ENCODE data around the gene PDS5A.

The PDS5A gene

DNA sequence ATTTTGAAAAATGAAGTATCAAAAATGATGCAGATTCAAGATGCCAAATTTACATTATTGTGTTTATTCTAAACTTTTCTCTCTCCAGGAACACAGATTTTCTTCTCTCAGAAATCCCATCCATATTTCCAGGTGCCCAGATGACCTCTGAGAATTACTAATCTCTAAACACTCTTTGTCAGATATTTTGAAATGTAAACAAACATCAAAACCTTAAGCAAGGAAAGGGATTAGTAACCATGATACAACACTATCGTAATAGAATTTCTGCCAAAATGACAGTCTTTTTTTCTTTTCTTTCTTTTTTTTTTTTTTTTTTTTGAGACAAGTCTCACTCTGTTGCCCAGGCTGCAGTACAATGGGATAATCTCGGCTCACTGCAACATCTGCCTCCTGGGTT, 76.7 kb downstream of the PDS5A start:
- no peak overlapping the region for H3K4me3 ChIP-seq (ENCODE audit: control insufficient read depth, low read depth, low read length)
- TF ChIP-seq, protein P1, sequence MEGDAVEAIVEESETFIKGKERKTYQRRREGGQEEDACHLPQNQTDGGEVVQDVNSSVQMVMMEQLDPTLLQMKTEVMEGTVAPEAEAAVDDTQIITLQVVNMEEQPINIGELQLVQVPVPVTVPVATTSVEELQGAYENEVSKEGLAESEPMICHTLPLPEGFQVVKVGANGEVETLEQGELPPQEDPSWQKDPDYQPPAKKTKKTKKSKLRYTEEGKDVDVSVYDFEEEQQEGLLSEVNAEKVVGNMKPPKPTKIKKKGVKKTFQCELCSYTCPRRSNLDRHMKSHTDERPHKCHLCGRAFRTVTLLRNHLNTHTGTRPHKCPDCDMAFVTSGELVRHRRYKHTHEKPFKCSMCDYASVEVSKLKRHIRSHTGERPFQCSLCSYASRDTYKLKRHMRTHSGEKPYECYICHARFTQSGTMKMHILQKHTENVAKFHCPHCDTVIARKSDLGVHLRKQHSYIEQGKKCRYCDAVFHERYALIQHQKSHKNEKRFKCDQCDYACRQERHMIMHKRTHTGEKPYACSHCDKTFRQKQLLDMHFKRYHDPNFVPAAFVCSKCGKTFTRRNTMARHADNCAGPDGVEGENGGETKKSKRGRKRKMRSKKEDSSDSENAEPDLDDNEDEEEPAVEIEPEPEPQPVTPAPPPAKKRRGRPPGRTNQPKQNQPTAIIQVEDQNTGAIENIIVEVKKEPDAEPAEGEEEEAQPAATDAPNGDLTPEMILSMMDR (conservative IDR thresholded peaks at IDR 0.05; ENCODE audit: control insufficient read depth, insufficient read depth, low read depth, low read length) = no peak
- no peak for DNase-seq (ENCODE audit: low read depth)

DNA sequence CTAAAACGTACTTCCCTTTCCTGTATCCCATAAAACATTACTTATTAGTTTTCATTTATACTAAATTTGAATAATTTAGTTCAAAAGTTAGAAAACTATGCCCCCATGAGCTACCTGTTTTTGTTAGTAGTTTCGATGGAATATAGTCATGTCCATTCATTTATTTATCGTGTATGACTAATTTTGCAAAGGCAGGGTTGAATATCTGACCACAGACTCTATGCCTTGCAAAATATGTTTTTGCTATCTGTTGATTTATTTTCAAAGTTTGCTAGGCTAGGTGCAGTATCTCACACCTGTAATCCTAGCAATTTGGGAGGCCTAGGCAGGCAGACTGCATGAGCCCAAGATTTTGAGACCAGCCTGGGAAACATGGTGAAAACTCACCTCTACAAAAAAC, 78.4 kb downstream of the PDS5A start:
- no peak overlapping the region for H3K4me3 ChIP-seq (ENCODE audit: control insufficient read depth, low read depth, low read length)
- no peak for DNase-seq (ENCODE audit: low read depth)
- TF ChIP-seq, protein P1 (conservative IDR thresholded peaks at IDR 0.05; ENCODE audit: control insufficient read depth, insufficient read depth, low read depth, low read length) = no peak

DNA sequence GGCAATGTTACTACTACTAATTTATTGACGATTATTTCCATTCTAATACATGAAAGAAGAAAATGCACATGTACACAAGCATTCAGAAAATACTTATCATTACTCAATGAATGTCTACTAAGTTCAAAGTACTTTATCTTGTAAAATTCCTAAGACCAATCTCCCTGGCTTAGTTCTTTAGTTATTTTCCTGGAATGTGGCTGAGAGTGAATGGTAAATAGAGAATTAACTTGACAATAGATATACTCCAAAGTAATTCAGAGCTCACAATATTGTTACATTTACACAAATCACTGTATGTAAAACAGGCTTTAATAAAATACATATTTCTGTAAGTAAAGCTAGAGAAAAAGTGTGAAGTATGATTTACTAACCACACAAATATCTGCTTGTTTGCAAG, 79.7 kb downstream of the PDS5A start:
- H3K4me3 ChIP-seq (ENCODE audit: control insufficient read depth, low read depth, low read length) = no peak overlapping the region
- no peak for DNase-seq (ENCODE audit: low read depth)
- TF ChIP-seq, protein P1 (conservative IDR thresholded peaks at IDR 0.05; ENCODE audit: control insufficient read depth, insufficient read depth, low read depth, low read length) = no peak

DNA sequence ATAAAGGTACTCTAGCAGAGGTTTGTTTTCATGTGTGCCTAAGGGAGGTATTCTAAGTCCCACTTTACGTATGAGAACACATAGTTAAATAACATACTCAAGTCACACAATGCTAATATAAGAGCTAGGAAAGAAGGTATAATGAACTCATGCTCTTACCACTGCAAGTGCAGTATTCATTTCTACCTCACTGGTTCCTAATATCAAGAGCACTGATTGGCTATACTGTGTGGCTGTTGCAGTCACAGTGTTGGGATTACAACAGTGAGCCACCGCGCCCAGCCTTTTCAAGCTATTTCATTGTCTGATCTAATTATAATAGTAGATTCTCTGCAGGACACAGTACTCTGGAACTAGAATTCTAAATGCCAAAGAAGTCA, 84.0 kb downstream of the PDS5A start:
- TF ChIP-seq, protein P1 (conservative IDR thresholded peaks at IDR 0.05; ENCODE audit: control insufficient read depth, insufficient read depth, low read depth, low read length) = no peak
- no peak overlapping the region for H3K4me3 ChIP-seq (ENCODE audit: control insufficient read depth, low read depth, low read length)
- no peak for DNase-seq (ENCODE audit: low read depth)

DNA sequence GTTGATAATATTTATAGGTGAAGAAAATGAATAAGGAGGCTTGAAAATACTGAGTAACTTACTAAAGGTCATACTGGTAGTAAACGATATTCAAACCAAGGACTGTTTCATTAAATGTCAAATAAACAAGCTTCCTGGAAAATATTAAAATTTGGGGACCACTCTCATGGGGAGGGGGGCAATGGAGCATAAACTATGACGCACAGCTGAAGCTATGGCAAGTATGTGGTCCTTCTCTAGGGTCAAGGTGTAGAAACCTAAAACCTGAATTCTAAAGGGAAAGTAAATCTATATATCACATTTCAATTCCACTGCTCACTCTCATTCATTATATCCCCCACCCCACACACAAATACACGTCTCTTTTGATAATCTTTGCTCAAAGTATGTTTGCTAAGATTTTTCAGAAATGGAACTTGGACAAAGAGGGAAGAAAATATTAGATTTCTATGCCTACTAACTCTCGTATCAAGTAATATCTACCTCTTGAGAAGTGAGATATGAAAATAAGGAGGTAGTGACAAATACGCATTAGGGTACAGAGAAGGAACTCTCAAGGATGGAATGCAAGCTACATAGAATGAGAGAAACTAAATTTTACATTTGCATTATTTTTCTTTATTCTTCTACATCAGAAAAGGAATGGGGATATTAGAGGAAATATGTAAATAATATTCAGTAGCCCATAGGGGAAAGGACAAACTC, 84.6 kb downstream of the PDS5A start:
- no peak for DNase-seq (ENCODE audit: low read depth)
- TF ChIP-seq, protein P1 (conservative IDR thresholded peaks at IDR 0.05; ENCODE audit: control insufficient read depth, insufficient read depth, low read depth, low read length) = no peak
- no peak overlapping the region for H3K4me3 ChIP-seq (ENCODE audit: control insufficient read depth, low read depth, low read length)

DNA sequence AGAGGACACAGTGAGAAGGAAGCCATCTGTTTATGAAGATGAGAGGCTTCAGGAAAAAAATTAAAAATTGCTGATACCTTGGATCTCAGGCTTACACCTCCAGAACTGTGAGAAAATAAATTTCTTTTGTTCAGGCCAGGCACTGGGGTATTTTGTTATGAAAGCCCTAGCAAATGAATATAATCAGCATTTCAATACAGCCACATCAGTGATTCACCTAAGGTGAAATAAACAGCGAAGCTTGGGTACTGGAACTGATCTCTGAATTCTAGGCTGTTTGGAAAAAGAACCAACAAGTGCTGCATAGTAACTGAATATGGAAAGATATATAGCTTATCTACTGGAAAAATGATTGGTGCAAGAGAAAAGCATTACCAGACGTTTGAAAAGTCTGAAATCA, 88.5 kb downstream of the PDS5A start:
- TF ChIP-seq, protein P1 (conservative IDR thresholded peaks at IDR 0.05; ENCODE audit: control insufficient read depth, insufficient read depth, low read depth, low read length) = no peak
- no peak for DNase-seq (ENCODE audit: low read depth)
- no peak overlapping the region for H3K4me3 ChIP-seq (ENCODE audit: control insufficient read depth, low read depth, low read length)

DNA sequence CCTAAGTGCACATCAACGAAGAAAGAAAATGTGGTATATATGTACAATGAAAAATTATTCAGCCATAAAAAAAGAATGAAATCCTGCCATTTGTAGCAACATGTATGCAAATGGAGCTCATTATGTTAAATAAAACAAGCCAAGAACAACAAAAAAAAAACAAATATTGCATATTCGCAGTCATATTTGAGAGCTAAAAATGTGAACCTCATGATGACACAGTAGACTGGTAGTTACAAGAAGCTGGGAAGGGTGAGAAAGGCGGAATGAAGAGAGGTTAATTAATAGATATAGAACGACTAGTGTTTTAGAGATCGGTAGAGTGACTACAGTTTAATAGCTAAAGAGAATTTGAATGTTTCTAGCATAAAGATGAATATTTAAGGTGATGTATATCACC, 89.2 kb downstream of the PDS5A start:
- no peak for DNase-seq (ENCODE audit: low read depth)
- H3K4me3 ChIP-seq (ENCODE audit: control insufficient read depth, low read depth, low read length) = no peak overlapping the region
- TF ChIP-seq, protein P1 (conservative IDR thresholded peaks at IDR 0.05; ENCODE audit: control insufficient read depth, insufficient read depth, low read depth, low read length) = no peak

Measured in fibroblast of mammary gland (primary cell).